Measurements from ENCODE around the gene CENPP. TPM values are rescaled to one million over a fixed set of nuclear protein-coding genes. Genes with fewer than 3 reads are reported as not detected.

CENPP gene
- total RNA-seq, 1 experiment from 2014 or later, result 14.3 TPM

- ATAC-seq (no peak), DNase-seq (ENCODE audit: low spot score) (no peak)
- H3K27ac Mint-ChIP-seq, result peak overlapping the region; percentile 11; the same call in 1 of the 2 replicates
- ChIA-PET CTCF (interaction anchor here (1.3 kb wide), 1 partner anchor 150 kb away, joined by 7 read pairs; no protein-coding TSS in a partner anchor), POLR2A (no interaction called here)
- peaks cover 53% of the 10 kb centered on the region for H3K36me3 Mint-ChIP-seq
- no peaks in the 10 kb centered on the region for H3K27me3 Mint-ChIP-seq (ENCODE audit: low read depth)
- H3K4me3 Mint-ChIP-seq, result peak overlapping the region; percentile 19
- no peak for TF ChIP-seq ZNF121 (CRISPR knock-in tag; IDR thresholded peaks at IDR 0.05)
- no peaks in the 10 kb centered on the region for H3K9me3 Mint-ChIP-seq
- H3K4me1 Mint-ChIP-seq, result peaks cover 16% of the 10 kb centered on the region
Measured at GRCh38 chr9:92290785-92291429, 34.8 kb upstream of the CENPP start.

- H3K9me3 Mint-ChIP-seq, result no peaks in the 10 kb centered on the region
- TF ChIP-seq TEAD4 (CRISPR knock-in tag; IDR thresholded peaks at IDR 0.05), result no peak
- no peak for TF ChIP-seq SMAD3 (CRISPR knock-in tag; IDR thresholded peaks at IDR 0.05; ENCODE audit: borderline replicate concordance)
- TF ChIP-seq ZBTB21 (CRISPR knock-in tag; IDR thresholded peaks at IDR 0.05; ENCODE audit: borderline replicate concordance), result no peak
- TF ChIP-seq SP1 (CRISPR knock-in tag; conservative IDR thresholded peaks at IDR 0.05), result no peak
- TF ChIP-seq E2F5 (CRISPR knock-in tag; IDR thresholded peaks at IDR 0.05), result no peak
- TF ChIP-seq ZNF219 (CRISPR knock-in tag; IDR thresholded peaks at IDR 0.05; ENCODE audit: borderline replicate concordance), result no peak
- no peak for TF ChIP-seq ZNF671 (CRISPR knock-in tag; IDR thresholded peaks at IDR 0.05)
- no peak for TF ChIP-seq ZNF138 (CRISPR knock-in tag; conservative IDR thresholded peaks at IDR 0.05)
- no peak for TF ChIP-seq SOX15 (CRISPR knock-in tag; IDR thresholded peaks at IDR 0.05)
- TF ChIP-seq CREB1 (CRISPR knock-in tag; IDR thresholded peaks at IDR 0.05), result no peak
- no peak for TF ChIP-seq ATF1 (CRISPR knock-in tag; IDR thresholded peaks at IDR 0.05)
- TF ChIP-seq ARID4B (CRISPR knock-in tag; IDR thresholded peaks at IDR 0.05; ENCODE audit: borderline replicate concordance), result no peak
- no peak for TF ChIP-seq JAZF1 (CRISPR knock-in tag; IDR thresholded peaks at IDR 0.05)
- TF ChIP-seq NFE2L1 (CRISPR knock-in tag; IDR thresholded peaks at IDR 0.05), result no peak
- peaks cover 48% of the 10 kb centered on the region for H3K36me3 Mint-ChIP-seq
- H3K27me3 Mint-ChIP-seq (ENCODE audit: low read depth), result no peaks in the 10 kb centered on the region
- ChIA-PET CTCF (interaction anchor here (1.3 kb wide), 1 partner anchor 151 kb away, joined by 7 read pairs; no protein-coding TSS in a partner anchor), POLR2A (interaction anchor here (0.5 to 0.9 kb wide), 4 partner anchors 14 to 496 kb away, joined by 3 to 5 read pairs (median 3); no protein-coding TSS in a partner anchor)
- H3K27ac Mint-ChIP-seq, result peak overlapping the region; percentile 39; the same call in 1 of the 2 replicates
- ATAC-seq (no peak), DNase-seq (ENCODE audit: low spot score) (no peak)
- peak overlapping the region; percentile 98 for H3K4me3 Mint-ChIP-seq
- peaks cover 16% of the 10 kb centered on the region for H3K4me1 Mint-ChIP-seq
Measured at GRCh38 chr9:92291577-92291976, 34.2 kb upstream of the CENPP start.

- TF ChIP-seq E2F5 (CRISPR knock-in tag; IDR thresholded peaks at IDR 0.05), result no peak
- peak; percentile 4; the same call in 1 of the 2 replicates for TF ChIP-seq RORB (CRISPR knock-in tag; IDR thresholded peaks at IDR 0.05)
- ChIA-PET CTCF (interaction anchor here (1.3 kb wide), 1 partner anchor 152 kb away, joined by 7 read pairs; no protein-coding TSS in a partner anchor), POLR2A (interaction anchor here (0.7 to 0.9 kb wide), 2 partner anchors 14 to 495 kb away, joined by 3 to 5 read pairs; no protein-coding TSS in a partner anchor)
- ATAC-seq, result no peak
- peaks cover 47% of the 10 kb centered on the region for H3K36me3 Mint-ChIP-seq
- H3K4me1 Mint-ChIP-seq, result peaks cover 16% of the 10 kb centered on the region
- DNase-seq (ENCODE audit: low spot score), result no peak
- H3K9me3 Mint-ChIP-seq, result no peaks in the 10 kb centered on the region
- peak overlapping the region; percentile 98 for H3K4me3 Mint-ChIP-seq
- H3K27me3 Mint-ChIP-seq (ENCODE audit: low read depth), result no peaks in the 10 kb centered on the region
- H3K27ac Mint-ChIP-seq, result peak overlapping the region; percentile 69
Measured at GRCh38 chr9:92292338-92293074, 33.2 kb upstream of the CENPP start.
